OCI-LY7 (cell line): ENCODE results near the gene MGAT5B. TPM values are rescaled to one million over a fixed set of nuclear protein-coding genes. Genes with fewer than 3 reads are reported as not detected.

ENCODE experiments used
- BruUV-seq: library from RNA; stranded (reverse); fragments of 400-500 nt; replicated peaks from 2 replicates; lab custom pipeline; 2021; lab: Mats Ljungman, UMichigan
- CTCF ChIA-PET: fragments of 300-600 bp; sonication (Branson Sonifier 250); formaldehyde crosslinking; loops from one replicate; lab custom pipeline; 2022; ENCODE audit warnings: antibody characterized with exemption; ENCODE audit not compliant: unreplicated experiment; lab: Charles Lee
- POLR2A ChIA-PET: fragments of 300-600 bp; sonication (Branson Sonifier 250); formaldehyde crosslinking; loops from one replicate; lab custom pipeline; 2022; ENCODE audit warnings: antibody characterized with exemption; lab: Charles Lee
- DNase-seq: peaks from one replicate; pipeline ENCODE4 v3.0.0-alpha.2; 2015; ENCODE audit warnings: low spot score
- H2AFZ ChIP-seq: fragments of 200-600 bp; sonication (generic), shearing (Covaris generic); 2 replicates; pipeline ENCODE4 v1.6.1; 2014; ENCODE audit warnings: mild to moderate bottlenecking, antibody characterized with exemption, low read length, moderate library complexity
- H3K27ac ChIP-seq: fragments of 200-600 bp; sonication (generic); 2 replicates; pipeline ENCODE4 v1.5.1; 2014; ENCODE audit warnings: mixed run types, low read depth, mild to moderate bottlenecking, moderate library complexity, low read length, inconsistent platforms; ENCODE audit not compliant: poor library complexity, severe bottlenecking
- H3K36me3 ChIP-seq: fragments of 200-600 bp; sonication (generic); 2 replicates; pipeline ENCODE4 v1.6.1; 2014; ENCODE audit warnings: mild to moderate bottlenecking, antibody characterized with exemption, low read length, moderate library complexity, mixed read lengths; ENCODE audit not compliant: insufficient read depth
- H3K4me1 ChIP-seq: fragments of 200-600 bp; sonication (generic); 2 replicates; pipeline ENCODE4 v1.5.1; 2014; ENCODE audit warnings: mild to moderate bottlenecking, low read length; ENCODE audit not compliant: insufficient read depth, poor library complexity, severe bottlenecking
- H3K4me2 ChIP-seq: fragments of 200-600 bp; sonication (generic); 2 replicates; pipeline ENCODE4 v1.6.1; 2014; ENCODE audit warnings: mild to moderate bottlenecking, low read length
- H3K4me3 ChIP-seq: fragments of 200-600 bp; sonication (generic); 2 replicates; pipeline ENCODE4 v1.5.1; 2014; ENCODE audit warnings: mild to moderate bottlenecking, low read depth, low read length; ENCODE audit not compliant: poor library complexity, severe bottlenecking
- H3K79me2 ChIP-seq: fragments of 200-600 bp; sonication (generic); 2 replicates; pipeline ENCODE4 v1.6.1; 2016; ENCODE audit warnings: low read depth, mild to moderate bottlenecking, low read length, moderate library complexity, mixed read lengths; ENCODE audit not compliant: insufficient read depth
- H3K9me2 ChIP-seq: fragments of 200-600 bp; sonication (generic); 2 replicates; pipeline ENCODE4 v1.6.1; 2016; ENCODE audit warnings: mild to moderate bottlenecking, low read length, mixed read lengths; ENCODE audit not compliant: insufficient read depth
- H3K9me3 ChIP-seq: fragments of 200-600 bp; sonication (generic); 2 replicates; pipeline ENCODE4 v1.6.1; 2014; ENCODE audit warnings: mild to moderate bottlenecking, mixed run types, low read length, mixed read lengths
- H4K20me1 ChIP-seq: fragments of 200-600 bp; sonication (generic); 2 replicates; pipeline ENCODE4 v1.6.1; 2014; ENCODE audit warnings: mild to moderate bottlenecking, antibody characterized with exemption, low read length, moderate library complexity, mixed read lengths; ENCODE audit not compliant: insufficient read depth
- EZH2phosphoT487 ChIP-seq: fragments of 200-600 bp; sonication (generic); IDR thresholded peaks from 2 replicates; pipeline ENCODE4 v1.6.1; 2018; ENCODE audit warnings: low read depth, borderline replicate concordance, mild to moderate bottlenecking, mixed run types, antibody characterized with exemption, low read length, moderate library complexity, mixed read lengths
- intact Hi-C: fragments of 100-400 bp; cut with micrococcal nuclease; formaldehyde crosslinking; loops from one replicate; pipeline ENCODE4 v1.10.0; 2022; ENCODE audit not compliant: unreplicated experiment
- total RNA-seq, 2 experiments: library from RNA; depleted of rRNA in 1 of 2; stranded (reverse); fragments of >200 nt in 1 of 2; shearing (Covaris generic) in 1 of 2; gene quantifications; 2 replicates each; pipeline ENCODE4 v1.2.3, GENCODE V29; 2014 to 2022
- TF ChIP-seq, protein P1 (sequence below): fragments of 200-600 bp; sonication (generic); conservative IDR thresholded peaks from 2 replicates; pipeline ENCODE4 v1.5.1; 2014; ENCODE audit warnings: mild to moderate bottlenecking, antibody characterized with exemption, low read length, moderate library complexity, mixed read lengths

The MGAT5B gene
- total RNA-seq, 2 experiments from 2014 or later = 1.4 to 2.5 TPM

DNA sequence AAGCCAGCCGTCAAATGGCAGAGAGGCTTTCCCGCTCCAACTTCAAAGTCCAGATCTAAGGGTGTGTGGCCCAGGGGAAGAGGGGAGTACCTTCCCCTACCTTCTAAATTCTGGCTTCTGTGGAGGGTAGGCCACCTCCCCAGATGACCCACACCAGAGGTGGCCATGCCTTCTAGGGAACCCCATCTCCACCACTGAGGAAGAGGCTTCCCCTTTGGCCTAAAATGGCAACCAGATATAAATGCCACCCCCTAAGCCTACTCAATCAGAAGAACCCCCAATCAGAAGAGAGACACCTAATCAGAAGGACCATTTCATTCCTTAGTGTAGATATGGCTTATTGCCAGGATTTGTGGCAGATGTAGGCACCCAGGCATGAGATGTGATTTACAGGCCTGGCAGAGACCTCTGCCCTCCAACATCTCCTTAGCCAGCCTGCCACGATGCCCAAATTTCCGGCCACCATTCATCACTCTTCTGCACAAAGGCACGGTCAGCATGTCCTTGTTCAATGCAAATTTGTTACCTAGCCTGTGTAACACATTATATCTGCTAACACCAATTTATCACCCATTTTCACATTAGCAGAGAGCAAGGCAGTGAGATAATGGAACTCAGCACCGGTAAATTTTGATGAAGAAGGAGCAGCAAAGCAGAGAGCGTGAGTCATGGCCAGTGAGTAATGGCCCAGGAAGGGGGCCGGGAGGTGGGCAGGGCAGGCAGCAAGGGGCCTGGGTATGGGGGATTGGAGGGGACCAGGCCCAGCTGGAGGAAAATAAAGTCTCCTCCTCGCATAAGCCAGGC, 1.2 kb upstream of the MGAT5B start:
- Histone ChIP-seq H3K4me2 (peak overlapping the region; percentile 64), H3K27ac (no peak overlapping the region), H3K36me3 (no peaks in the 10 kb centered on the region), H3K9me3 (no peaks in the 10 kb centered on the region), H3K4me3 (no peak overlapping the region), H4K20me1 (no peaks in the 10 kb centered on the region), H2AFZ (peak overlapping the region; percentile 95), H3K9me2 (no peaks in the 10 kb centered on the region), H3K79me2 (no peaks in the 10 kb centered on the region), H3K4me1 (peaks cover 21% of the 10 kb centered on the region)
- POLR2A ChIA-PET = interaction anchor here (0.6 to 1.3 kb wide), 5 partner anchors 10 to 139 kb away, joined by 3 to 6 read pairs (median 4); no protein-coding TSS in a partner anchor
- CTCF ChIA-PET = interaction anchor here (0.6 to 1.7 kb wide), 7 partner anchors 23 to 238 kb away, joined by 3 to 9 read pairs (median 4); no protein-coding TSS in a partner anchor
- TF ChIP-seq EZH2phosphoT487 = no peak
- TF ChIP-seq, protein P1, sequence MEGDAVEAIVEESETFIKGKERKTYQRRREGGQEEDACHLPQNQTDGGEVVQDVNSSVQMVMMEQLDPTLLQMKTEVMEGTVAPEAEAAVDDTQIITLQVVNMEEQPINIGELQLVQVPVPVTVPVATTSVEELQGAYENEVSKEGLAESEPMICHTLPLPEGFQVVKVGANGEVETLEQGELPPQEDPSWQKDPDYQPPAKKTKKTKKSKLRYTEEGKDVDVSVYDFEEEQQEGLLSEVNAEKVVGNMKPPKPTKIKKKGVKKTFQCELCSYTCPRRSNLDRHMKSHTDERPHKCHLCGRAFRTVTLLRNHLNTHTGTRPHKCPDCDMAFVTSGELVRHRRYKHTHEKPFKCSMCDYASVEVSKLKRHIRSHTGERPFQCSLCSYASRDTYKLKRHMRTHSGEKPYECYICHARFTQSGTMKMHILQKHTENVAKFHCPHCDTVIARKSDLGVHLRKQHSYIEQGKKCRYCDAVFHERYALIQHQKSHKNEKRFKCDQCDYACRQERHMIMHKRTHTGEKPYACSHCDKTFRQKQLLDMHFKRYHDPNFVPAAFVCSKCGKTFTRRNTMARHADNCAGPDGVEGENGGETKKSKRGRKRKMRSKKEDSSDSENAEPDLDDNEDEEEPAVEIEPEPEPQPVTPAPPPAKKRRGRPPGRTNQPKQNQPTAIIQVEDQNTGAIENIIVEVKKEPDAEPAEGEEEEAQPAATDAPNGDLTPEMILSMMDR = no peak
- DNase-seq = no peak
- no TSS peak for BruUV-seq
- intact Hi-C loops = loop anchor here (1.0 kb wide), 1 partner anchor 47 kb away; no protein-coding TSS in a partner anchor

DNA sequence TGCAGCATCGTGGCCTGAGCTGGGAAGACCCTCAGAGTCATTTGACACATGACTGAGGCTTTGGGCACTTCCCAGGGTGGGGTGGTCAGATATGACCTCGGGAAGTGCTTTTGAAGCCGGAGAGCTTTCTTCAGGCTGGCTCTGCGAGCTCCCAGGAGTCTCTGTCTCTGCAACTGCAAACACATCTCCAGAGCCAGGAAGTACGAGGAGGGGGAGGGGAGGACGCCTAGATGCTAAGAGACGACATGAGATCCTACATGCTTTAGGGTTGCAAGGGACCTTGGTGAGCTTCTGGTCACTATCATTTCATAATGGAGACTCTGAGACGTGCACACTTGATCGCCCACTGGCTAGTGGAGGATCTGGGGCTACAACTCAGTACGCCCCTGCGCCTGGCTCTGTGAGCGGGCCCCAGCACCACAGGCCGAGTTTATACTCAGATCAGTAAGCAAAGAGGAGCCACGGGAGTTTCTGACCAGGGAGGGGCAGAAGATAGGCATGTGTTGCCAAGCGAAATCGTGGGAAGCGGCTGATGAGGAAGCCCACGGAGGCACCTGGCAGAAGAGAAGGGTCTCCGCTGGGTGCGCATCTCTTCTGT, 527 bp upstream of the MGAT5B start:
- no TSS peak for BruUV-seq
- Histone ChIP-seq H3K4me3 (peak overlapping the region; percentile 58), H3K27ac (no peak overlapping the region), H2AFZ (peak overlapping the region; percentile 95), H3K9me3 (no peaks in the 10 kb centered on the region), H3K9me2 (no peaks in the 10 kb centered on the region), H4K20me1 (no peaks in the 10 kb centered on the region), H3K4me2 (peak overlapping the region; percentile 64), H3K4me1 (peaks cover 21% of the 10 kb centered on the region), H3K36me3 (no peaks in the 10 kb centered on the region), H3K79me2 (no peaks in the 10 kb centered on the region)
- DNase-seq = peak; percentile 67
- ChIA-PET POLR2A (interaction anchor here (0.6 to 1.3 kb wide), 3 partner anchors 9 to 216 kb away, joined by 3 to 6 read pairs (median 5); no protein-coding TSS in a partner anchor), CTCF (interaction anchor here (0.5 to 1.7 kb wide), 9 partner anchors 24 to 239 kb away, joined by 3 to 9 read pairs (median 4); no protein-coding TSS in a partner anchor)
- intact Hi-C loops = loop anchor here (1.0 kb wide), 5 partner anchors 22 to 199 kb away; no protein-coding TSS in a partner anchor
- no peak for TF ChIP-seq EZH2phosphoT487
- TF ChIP-seq, protein P1 = no peak
